GM18868 (cell line): ENCODE data around the gene BGN.

ENCODE experiments used
- ATAC-seq: cut with Tn5 transposase; IDR thresholded peaks from one replicate; pipeline ENCODE4 v1.9.1; 2021; ENCODE audit warnings: mild to moderate bottlenecking, moderate library complexity; ENCODE audit not compliant: unreplicated experiment

BGN gene

GRCh38 chrX:153481043-153481442, 13.7 kb upstream of the BGN start:
- no peak for ATAC-seq

- ATAC-seq: no peak
Measured at GRCh38 chrX:153482376-153483015, 12.3 kb upstream of the BGN start.

GRCh38 chrX:153485396-153486080, 9.2 kb upstream of the BGN start:
- ATAC-seq: no peak

- no peak for ATAC-seq
Measured at GRCh38 chrX:153486171-153486570, 8.6 kb upstream of the BGN start.

- no peak for ATAC-seq
Measured at GRCh38 chrX:153487590-153488071, 7.1 kb upstream of the BGN start.

GRCh38 chrX:153488231-153488914, 6.4 kb upstream of the BGN start:
- no peak for ATAC-seq

GRCh38 chrX:153490217-153490930, 4.4 kb upstream of the BGN start:
- ATAC-seq: no peak

GRCh38 chrX:153491351-153491914, 3.3 kb upstream of the BGN start:
- ATAC-seq: no peak

- ATAC-seq: no peak
Measured at GRCh38 chrX:153491918-153492317, 2.9 kb upstream of the BGN start.

GRCh38 chrX:153492543-153492942, 2.2 kb upstream of the BGN start:
- no peak for ATAC-seq

GRCh38 chrX:153493085-153493484, 1.7 kb upstream of the BGN start:
- no peak for ATAC-seq

GRCh38 chrX:153494061-153494460, 719 bp upstream of the BGN start:
- no peak for ATAC-seq

- no peak for ATAC-seq
Measured at GRCh38 chrX:153495362-153495751, 577 bp downstream of the BGN start.

GRCh38 chrX:153495903-153496589, 1.3 kb downstream of the BGN start:
- no peak for ATAC-seq

- no peak for ATAC-seq
Measured at GRCh38 chrX:153496590-153496959, 1.8 kb downstream of the BGN start.

GRCh38 chrX:153498453-153498852, 3.7 kb downstream of the BGN start:
- ATAC-seq: no peak

GRCh38 chrX:153499341-153499740, 4.6 kb downstream of the BGN start:
- no peak for ATAC-seq

- ATAC-seq: no peak
Measured at GRCh38 chrX:153499876-153500275, 5.1 kb downstream of the BGN start.

- no peak for ATAC-seq
Measured at GRCh38 chrX:153500676-153501280, 6.0 kb downstream of the BGN start.

GRCh38 chrX:153501530-153501929, 6.8 kb downstream of the BGN start:
- ATAC-seq: no peak
